ENCODE data around the gene PDE1A.

DNA sequence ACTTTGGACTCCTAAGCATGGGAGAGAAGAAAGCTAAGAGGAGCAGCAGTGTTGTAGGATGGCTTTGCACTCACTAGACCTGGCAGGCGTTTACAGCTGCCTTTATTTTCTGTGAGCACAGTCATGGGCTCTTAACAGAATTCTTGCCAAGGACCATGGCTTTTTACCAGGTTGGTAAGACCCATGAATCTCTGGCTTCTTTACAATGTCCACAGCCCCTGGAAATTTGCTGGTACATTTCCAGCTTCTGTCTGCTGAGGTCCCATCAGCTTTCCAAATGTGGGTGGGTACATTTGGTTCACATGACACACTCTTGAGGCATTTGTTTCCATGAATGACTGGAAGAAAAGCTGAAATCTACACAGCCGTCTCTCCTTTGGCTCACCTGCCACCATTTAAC, 278.5 kb downstream of the PDE1A start:
- no peak for TF ChIP-seq CTCF (IDR thresholded peaks at IDR 0.05)
- no peak for TF ChIP-seq POLR2AphosphoS5 (IDR thresholded peaks at IDR 0.05)

Measured in stomach (tissue), 4 donors.